ENCODE data around the gene PLXNA1.

The PLXNA1 gene

DNA sequence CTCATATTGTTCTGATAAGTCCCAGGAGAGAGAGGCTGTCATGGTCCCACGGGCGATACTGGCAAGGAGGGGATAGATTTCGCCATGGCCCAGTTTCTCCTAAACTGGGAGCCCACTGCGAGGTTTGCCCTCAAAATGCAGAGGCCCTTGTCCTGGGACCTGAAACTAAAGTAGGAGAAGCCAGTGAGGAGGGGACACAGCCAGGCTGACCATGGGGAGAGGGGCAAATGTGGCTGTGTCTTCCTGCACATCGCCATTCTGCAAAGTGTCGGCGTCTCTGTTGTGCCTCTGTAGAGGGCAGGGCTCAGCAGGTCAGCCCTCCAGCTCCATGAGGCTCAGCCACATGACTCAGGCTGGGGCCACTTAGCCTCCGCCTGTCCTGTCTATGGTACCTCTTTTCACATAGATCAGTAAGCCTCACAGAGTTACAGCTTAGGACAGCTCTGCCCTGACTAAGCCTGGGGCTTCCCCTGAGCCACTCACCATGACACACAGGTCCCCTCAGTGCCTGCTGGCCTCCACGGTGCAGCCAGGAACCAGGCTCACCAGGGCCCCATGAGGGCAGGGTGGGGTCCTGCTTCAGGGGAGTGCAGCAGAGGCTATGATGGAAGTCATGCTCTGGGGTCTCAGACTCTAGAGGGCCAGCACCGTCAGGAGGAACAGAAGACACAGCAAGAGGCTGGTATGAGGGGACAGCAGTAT lies 28.6 kb upstream of the PLXNA1 start:
- no peak for DNase-seq

GRCh38 chr3:126955004-126955790 lies 27.7 kb upstream of the PLXNA1 start:
- no peak for DNase-seq

DNA sequence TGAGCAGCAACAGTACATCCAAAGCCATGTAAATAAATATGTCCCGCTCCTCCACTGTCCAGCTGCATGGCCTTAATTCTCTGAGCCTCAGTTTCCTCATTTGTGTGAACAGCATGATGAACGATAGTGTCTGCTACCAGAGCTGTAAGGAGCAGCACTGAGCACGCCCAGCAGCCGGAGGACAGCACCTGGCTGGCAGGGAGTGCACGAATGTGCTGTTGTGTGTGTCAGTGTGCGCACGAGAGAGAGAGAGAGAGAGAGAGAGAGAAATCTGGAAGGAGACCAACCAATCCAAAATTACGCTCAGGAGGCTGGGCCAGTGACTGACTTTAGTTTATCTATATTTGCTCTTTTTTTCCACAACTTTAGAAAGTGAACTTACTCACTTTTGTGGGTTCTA lies 26.6 kb upstream of the PLXNA1 start:
- no peak for DNase-seq

- DNase-seq = no peak
Observed at GRCh38 chr3:126956866-126957650, 25.9 kb upstream of the PLXNA1 start.

- DNase-seq = no peak
Observed at GRCh38 chr3:126957776-126958637, 24.9 kb upstream of the PLXNA1 start.

- no peak for DNase-seq
Observed at GRCh38 chr3:126958638-126959085, 24.3 kb upstream of the PLXNA1 start.

DNA sequence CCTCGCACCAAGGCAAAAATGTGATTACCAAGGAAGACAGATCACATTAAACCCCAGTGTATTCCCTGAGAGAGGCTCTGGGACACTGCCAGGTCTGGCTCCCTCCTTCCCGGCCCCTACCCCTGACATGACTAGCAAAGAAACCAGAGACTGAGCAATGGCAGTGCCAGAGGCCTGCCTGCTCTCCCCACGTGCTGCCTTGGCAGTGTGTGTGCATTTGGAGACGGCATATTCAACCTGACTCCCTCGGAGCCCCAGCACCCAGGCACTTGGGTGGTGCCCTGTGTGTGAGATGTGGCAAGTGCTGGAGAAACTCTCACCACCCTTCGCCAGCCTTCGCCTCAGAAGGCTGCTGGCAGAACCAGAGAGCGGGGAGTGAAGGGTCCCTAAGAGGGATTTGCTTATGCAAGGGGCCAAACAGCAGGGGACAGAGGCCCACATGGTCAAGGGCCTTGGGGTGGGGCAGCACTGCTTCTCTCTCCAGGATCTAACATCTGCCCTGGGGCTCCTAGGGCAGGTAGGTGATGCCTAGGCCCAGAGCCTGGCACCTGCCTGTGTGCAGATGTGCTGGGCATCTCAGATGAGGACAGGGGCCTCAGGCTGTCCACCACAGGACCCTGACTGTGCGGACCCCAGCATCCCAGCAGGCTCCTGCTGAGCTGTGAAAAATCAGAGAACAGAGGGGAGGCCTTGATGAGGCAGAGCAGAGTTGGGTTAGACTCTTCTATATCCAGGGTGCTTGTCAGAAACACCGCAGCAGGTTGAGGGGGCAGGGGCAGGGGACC lies 23.6 kb upstream of the PLXNA1 start:
- DNase-seq = no peak

- no peak for DNase-seq
Observed at GRCh38 chr3:126959921-126960603, 22.9 kb upstream of the PLXNA1 start.

DNA sequence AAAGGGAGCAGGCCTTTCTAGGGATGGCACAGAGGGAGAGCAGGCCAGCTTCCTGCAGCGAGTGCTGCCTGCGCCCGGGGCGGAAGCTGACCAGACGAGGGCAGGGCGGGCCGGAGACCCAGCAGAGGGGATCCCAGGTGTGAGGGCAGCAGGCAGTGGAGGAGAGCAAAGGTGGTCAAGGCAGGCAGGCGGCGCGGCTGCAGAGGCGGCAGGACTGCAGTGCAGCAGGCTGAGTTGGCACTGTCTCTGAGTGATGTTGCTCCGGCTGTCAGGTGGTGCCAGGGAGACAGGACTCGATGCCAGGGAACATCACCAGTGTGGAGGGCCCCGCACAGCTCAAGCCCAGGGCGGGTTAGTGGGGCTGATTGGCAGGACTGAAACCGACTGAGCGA lies 22.3 kb upstream of the PLXNA1 start:
- no peak for DNase-seq

DNA sequence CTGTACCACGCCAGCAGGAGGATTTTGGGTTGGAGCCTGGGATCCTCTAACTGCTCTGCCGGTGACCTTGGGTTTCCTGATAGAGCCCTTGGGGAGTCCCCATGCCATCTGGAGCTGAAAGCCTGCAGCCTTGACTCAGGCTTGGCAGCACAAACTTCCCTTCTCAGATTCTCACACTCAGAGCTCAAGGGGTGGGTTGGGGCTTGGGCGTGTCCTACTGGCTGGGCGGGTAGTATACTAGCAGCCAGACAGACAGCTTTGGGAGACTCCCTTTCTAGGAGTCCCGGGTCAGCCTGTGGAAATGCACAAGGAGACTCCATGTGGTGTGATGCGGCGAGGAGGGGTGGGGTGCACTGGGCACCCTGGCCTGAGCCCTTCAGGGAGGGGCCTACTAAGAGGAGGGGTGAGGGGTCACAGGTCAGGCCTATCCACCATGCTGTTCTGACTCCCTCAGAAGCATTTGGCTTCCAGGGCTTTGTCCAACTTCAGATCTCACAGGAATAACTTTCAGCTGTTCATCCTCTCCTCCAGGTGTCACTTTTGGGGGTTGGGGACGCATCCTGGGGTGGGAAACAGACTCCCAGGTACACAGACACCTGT lies 21.6 kb upstream of the PLXNA1 start:
- no peak for DNase-seq

DNA sequence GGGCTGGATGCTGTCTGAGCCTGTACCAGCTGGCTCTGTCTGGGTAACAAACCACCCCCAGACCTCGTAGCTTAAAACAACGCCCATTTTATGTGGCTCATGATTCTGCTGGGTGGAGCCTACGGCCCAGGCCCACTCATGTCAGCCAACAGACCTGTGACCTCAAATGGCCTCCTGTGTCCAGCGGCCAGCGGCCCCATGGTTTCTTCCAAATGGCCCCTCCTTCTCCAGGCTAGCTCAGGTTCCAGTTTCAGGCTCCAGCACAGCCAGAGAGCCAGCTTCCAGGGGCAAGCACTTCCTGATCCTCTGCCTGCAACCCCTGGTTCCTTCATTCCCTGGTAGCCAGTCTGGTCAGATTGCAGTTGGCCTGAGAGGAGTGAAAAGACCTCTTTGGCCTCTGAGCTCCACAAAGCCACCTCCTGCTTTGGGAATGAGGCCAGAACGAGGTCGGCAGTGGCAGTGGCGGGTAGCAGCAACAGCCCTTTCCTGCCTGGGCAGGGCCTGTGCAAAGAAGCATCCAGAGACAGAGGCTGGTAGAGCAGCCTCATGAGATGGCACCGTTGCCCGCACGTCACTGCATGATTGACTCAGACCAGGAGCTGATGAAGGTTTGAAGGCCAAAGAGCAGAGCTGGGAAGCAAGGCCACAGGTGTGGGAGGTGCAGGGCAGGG lies 21.0 kb upstream of the PLXNA1 start:
- no peak for DNase-seq

DNA sequence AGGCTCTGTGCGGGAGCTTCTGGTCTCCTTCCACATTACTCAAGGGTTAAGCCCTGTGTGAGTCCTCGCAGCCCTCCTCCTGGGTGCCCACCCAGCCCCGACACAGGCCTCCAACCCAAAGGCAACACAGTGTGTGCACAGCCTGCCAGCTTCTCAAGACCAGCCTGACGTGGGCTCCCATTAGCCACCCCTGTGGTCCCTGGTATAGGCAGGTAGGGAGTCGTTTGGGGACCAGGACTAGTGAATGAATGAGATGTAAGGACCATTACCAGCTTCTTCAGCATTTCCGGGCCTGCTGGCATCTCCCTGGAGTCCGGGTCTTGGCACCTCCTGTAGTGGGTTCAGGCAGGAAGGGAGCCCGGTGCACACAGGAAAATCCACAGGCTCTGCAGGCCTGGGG lies 20.2 kb upstream of the PLXNA1 start:
- DNase-seq = no peak

GRCh38 chr3:126963261-126964190 lies 19.4 kb upstream of the PLXNA1 start:
- DNase-seq = no peak

DNA sequence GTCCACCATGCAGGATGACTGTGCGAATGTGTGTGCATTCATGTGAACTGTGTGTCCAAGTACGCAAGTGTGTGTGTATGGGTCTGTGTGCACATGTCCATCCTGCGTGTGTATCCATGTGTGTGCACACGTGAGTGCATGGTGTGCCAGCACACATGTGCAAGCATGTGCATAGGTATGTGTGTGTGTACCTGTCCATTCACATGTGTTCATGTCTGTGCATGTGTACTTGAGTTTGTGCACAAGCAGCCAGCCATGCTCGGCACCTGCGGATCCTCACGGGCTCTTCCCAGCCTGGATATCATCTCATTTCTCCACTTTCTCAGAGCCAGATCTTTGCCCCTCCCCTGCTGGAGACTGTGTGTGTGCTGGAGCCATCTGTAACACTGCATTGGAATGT lies 18.7 kb upstream of the PLXNA1 start:
- DNase-seq = no peak

GRCh38 chr3:126964950-126965349 lies 18.0 kb upstream of the PLXNA1 start:
- no peak for DNase-seq

DNA sequence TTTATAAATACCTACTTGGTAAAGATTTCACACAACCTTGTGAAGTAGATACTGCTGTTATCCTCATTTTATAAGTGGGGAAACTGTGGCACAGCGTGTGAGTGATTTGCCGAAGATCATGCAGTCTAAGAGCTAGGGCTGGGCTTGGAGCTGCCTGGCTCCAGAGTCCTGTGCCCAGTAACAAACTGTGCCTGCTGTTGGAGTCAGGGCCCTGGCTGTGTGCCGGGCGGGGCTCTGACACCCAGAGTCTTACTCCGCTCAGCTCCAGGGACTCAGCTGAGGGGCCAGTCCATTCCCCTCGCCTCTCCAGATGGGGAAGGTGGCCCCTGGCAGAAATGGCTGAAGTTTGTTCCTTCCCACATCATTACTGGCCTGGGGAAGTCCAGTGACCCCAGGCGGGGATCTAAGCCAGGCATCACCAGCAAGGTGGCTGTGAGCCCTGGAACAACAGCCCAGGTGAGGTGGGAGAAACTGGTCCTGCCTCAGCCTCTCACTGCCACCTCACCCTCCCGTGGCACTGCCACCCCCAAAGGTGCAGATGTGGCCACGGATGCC lies 17.3 kb upstream of the PLXNA1 start:
- no peak for DNase-seq

GRCh38 chr3:126967386-126967785 lies 15.5 kb upstream of the PLXNA1 start:
- DNase-seq = no peak
